ENCODE measurements around the gene SSRP1.
A peak's percentile ranks its signal among the peaks of the same experiment; 100 is the strongest.

SSRP1 gene

GRCh38 chr11:57359896-57360690 lies 24.4 kb upstream of the SSRP1 start:
- no peak for DNase-seq

- DNase-seq = no peak
Observed at GRCh38 chr11:57359396-57359795, 23.7 kb upstream of the SSRP1 start.

- no peak for DNase-seq
Observed at GRCh38 chr11:57358991-57359390, 23.3 kb upstream of the SSRP1 start.

DNA sequence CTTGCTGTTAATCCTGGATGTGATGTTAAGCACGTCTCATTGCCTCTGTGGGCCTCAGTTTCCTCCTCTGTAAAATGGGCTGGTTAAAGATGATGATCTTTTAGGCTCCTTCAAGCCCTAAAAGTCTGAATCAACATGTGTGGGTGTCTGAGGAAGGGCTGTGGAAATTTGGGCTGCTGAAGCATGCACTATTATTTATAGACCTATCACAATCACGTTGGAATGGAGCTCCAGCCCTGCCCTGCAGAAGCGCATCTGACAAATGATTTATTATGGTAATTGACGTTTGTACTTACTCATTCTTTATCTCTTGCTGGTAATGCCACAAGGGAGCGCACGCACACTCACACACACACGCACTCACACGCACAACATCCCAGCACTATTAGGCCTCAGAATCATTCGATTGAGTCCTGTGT lies 22.9 kb upstream of the SSRP1 start:
- no peak for DNase-seq

GRCh38 chr11:57357856-57358255 lies 22.2 kb upstream of the SSRP1 start:
- no peak for DNase-seq

DNA sequence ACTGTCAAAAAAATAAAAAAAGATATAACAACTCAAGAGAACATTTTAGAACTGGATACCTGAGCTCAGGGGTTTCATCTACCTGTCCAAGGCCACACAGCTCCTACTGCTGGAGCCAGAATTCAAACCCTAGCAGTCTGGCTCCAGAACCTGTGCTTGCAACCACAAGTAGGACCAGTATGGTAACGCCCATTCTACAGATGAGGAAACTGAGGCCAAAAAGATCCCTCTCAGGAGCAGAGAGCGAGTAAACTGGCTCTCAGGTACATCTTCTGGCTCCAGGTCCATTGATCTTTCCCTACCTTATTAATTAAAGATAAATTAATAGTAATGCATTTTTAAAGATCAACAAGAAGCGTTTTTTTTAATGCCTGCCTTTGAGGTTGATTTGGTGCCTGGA lies 21.6 kb upstream of the SSRP1 start:
- DNase-seq = no peak

DNA sequence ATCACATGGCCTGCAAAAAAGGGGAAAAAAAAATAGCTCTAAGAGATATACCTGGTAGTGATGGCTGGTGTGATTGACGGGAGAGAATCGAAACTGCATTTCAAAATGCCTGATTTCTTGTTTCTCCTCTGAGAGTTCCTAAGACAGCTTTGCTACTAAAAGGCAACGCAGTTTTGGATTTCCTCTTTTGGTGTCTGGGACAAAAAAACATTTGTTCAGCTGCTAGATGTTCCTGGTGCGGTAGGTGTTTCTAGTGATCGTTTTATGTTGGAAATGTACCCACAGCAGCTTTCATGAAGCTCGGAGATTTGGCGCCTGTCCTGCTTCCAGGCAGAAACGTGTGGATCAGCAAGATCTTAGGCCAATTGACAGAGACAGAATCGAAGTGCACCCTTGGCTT lies 20.6 kb upstream of the SSRP1 start:
- DNase-seq = no peak

DNA sequence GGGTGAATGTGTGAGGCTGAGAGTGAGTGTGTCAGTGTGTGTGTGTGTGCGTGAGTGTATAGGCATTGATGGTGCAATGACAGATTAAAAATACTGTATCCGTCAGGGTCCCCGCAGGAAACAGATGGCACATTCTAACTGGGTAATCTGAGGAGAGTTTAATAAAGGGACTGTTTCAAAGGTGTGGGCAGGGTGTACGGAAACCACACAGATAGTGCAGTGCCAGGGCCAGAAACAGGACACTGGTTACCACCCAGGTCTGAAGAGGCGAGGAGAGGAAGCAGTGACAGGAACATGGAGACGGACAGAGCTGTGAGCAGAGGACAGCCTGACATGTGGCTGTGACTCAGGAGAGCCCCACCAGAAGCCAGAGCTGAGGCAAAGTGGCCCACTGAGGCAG lies 19.0 kb upstream of the SSRP1 start:
- no peak for DNase-seq

GRCh38 chr11:57353852-57354251 lies 18.2 kb upstream of the SSRP1 start:
- DNase-seq = no peak

DNA sequence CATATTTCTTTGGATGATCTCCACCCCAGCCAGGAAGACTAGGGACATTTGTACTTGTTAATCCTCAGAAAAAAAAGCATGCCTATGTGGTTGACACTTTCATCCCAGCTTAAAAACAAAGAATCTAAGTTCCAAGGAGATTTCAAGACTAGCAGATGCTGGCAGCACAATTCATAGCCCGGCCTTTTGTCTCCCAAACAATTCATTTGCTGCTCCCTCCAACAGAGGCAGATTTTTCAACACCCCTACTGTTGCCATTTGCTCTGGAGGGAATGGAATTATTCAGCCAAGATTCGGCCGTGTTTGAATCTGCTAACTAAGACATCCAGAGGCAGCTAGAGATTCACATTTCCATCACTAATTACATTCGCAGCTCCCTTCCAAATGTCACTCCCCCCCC lies 17.8 kb upstream of the SSRP1 start:
- no peak for DNase-seq

GRCh38 chr11:57353036-57353435 lies 17.3 kb upstream of the SSRP1 start:
- no peak for DNase-seq

- DNase-seq = peak; percentile 48
Observed at GRCh38 chr11:57349491-57350274, 14.0 kb upstream of the SSRP1 start.

GRCh38 chr11:57348636-57349313 lies 13.1 kb upstream of the SSRP1 start:
- no peak for DNase-seq

DNA sequence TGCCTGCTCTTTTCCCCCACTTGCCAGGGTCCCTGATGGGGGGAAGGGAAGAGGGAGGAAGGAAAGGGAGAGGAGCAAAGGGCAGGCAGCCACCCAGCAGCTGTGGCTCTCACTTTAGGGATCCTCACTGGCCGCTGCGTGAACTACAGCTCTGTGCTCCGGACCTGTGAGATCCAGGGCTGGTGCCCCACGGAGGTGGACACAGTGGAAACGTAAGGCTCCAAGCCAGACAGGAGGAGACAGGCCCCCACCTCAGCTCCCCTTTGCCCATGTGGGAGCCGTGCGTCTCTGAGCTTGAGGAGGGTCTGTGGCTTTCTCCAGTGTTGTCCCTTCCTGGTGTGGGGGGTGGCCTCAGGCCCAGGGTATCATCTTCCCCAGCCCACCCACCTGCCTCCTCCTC lies 12.4 kb upstream of the SSRP1 start:
- DNase-seq = no peak

- no peak for DNase-seq
Observed at GRCh38 chr11:57347336-57347735, 11.6 kb upstream of the SSRP1 start.

- peak; percentile 67 for DNase-seq
Observed at GRCh38 chr11:57345555-57346211, 10.0 kb upstream of the SSRP1 start.

DNA sequence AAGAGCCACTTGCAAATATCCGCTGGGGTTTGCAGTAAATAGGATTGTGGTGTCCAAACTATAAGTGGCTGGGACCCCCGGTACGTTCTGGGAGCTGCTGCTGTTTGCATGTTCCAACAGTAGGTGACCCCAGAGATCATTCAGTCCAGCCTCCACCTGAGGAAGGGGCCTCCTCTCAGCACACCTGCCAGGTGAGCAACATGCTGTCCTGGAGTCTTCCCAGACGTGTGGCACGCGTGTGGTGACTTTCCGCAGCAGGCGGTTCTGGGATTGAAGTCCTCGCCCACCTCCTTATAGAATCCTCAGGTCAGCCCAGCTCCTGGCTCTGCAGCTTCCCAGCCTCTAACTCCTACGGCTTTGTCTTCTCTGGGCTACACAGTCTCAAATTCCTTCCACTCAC lies 9.1 kb upstream of the SSRP1 start:
- no peak for DNase-seq

DNA sequence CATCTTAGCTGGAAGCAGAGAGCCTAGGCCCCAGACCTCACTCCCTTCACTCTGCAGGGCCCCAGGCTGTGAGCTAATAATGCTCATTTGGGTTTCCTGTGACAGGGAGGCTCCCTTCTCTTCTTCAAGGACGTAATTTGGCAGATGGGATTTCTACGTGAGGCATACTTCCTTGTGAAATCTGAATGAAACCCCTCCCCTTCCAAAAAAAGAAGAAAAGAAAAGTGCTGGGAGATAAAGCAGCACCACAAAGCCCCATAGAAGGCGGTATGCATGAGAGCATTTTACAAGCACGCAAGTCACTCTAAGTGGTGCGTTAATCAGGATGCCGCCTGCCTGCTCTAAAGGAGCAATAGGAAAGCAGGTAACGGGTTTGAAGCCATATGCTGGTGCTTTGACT lies 8.1 kb upstream of the SSRP1 start:
- DNase-seq = no peak

DNA sequence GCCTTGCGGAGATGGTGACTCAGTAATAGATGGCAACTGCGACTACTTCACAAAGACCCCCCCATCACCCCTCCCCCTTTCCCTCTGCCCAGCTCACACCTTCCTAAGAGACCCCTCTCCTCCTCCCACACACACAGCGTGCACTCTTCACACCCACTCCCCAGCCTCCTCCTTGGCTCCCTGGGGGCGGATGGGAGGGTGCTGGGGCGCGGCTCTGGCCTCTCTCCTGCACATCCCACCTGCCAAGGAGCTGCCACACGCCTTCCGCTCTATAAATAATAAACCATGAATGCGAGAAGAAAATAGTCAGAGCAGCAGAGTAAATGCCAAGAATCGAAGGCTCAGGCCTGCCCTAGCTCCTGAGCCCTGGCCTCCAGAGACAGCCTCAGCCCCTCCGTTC lies 7.0 kb upstream of the SSRP1 start:
- DNase-seq = no peak

DNA sequence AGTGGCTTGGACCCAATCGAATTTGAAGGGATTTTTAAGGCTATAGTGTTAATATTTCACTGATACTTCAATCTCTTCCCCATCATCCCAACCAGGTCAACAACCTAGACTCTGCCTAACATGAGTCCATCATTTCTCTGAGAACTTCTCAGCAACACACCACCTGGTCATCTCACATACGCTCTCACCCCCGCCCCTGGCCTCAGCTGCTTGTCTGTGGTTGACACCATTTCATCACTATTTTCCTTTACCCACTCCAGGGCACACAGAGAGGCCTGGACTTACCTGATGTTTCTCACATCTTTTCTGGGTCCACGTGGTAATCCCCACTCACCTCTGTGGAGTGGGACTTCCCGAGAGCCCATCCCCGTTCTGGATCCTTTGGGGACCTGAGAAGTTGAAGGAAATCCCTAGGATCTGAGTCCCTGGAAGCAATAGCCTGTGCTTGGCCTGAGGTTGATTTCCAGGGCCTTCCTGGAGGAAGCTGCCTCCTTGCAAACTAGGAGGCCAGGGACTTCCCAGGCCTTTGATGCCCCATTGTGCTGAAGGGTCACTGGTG lies 5.6 kb upstream of the SSRP1 start:
- no peak for DNase-seq

- DNase-seq = no peak
Observed at GRCh38 chr11:57340039-57340615, 4.4 kb upstream of the SSRP1 start.

- DNase-seq = no peak
Observed at GRCh38 chr11:57339328-57339727, 3.6 kb upstream of the SSRP1 start.

DNA sequence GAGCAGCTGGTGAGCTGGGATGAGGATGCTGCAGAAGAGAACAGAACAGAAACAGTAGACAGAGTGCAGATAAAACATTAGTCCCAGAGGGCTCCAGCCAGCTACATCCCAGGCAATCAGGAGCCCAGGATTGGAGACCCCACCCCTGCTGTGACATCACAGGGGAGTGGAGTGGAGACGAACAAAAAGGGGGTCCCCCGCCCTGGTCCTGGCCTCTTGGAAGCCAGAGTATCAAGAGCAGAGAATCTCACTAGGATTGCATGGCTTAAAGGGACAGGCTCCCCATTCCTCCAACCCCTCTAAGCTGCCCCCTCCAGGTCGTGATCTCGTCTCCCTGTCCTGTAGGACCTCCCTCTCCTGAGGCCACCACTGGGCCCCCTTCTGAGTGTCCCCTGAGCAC lies 2.5 kb upstream of the SSRP1 start, which contains the start of gene P2RX3:
Gene P2RX3 (plus strand): TSS at position 211 of the 400 bp plus-strand sequence. CDS start 199 bp downstream, outside the sequence.
- DNase-seq = no peak
